ENCODE results near the gene ARAF. TPM values are rescaled to one million over a fixed set of nuclear protein-coding genes. Genes with fewer than 3 reads are reported as not detected.

Gene ARAF
- total and polyA plus RNA-seq, 2 of the 4 experiments (the other 2 are of a cell fraction) = 9.1 to 52.2 TPM

DNA sequence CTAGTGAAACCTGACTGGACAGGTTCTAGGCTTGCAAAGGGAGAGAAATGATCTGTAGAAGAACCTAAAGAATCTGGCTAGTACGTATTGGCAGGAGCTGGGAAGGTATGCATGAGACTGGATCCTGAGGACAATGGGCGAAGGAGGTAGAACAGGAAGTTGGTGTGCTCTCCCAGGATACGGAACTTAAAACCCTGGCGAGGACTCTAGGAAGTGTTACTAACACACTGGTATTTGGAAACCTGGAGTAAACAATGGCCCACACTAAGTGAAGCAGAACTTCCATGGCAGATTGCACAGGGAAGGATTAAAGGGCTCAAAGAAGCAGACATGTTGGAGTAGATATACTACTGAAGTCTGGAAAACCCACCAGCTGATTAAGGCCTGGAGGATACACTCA, 49.5 kb downstream of the ARAF start:
- no peak overlapping the region for H3K4ac ChIP-seq (ENCODE audit: low read depth, low read length)
- H3K27ac ChIP-seq (ENCODE audit: insufficient read depth, low read length) = no peak overlapping the region
- intact Hi-C loops (cut with micrococcal nuclease) = no loop called here
- H4K91ac ChIP-seq (ENCODE audit: insufficient read depth, low read depth, low read length) = no peak overlapping the region
- no peak overlapping the region for H3K9ac ChIP-seq (ENCODE audit: low read depth, low read length)
- ATAC-seq (ENCODE audit: low read depth) = no peak
- H3K56ac ChIP-seq (ENCODE audit: extremely low read depth, insufficient read depth, low read length) = no peak overlapping the region
- no peaks in the 10 kb centered on the region for H3K79me1 ChIP-seq (ENCODE audit: low read depth in 1 of 2, low read length in 2 of 2)
- H3K27me3 ChIP-seq (ENCODE audit: control insufficient read depth, insufficient read depth, low read length) = peaks cover 5% of the 10 kb centered on the region; the same call in 1 of the 2 replicates
- no peak overlapping the region for H3K23ac ChIP-seq (ENCODE audit: low read depth, low read length)
- H2AFZ ChIP-seq (replicated peaks; ENCODE audit: low read length, poor library complexity) = no peak overlapping the region
- no peaks in the 10 kb centered on the region for H3K36me3 ChIP-seq (ENCODE audit: control insufficient read depth, insufficient read depth, low read length)
- no peak overlapping the region for H3K4me2 ChIP-seq (ENCODE audit: low read depth, low read length)
- H4K8ac ChIP-seq (ENCODE audit: low read depth in 2 of 2, low read length in 2 of 2) = no peak overlapping the region
- H2BK5ac ChIP-seq (ENCODE audit: low read depth, low read length, poor library complexity, severe bottlenecking) = no peak overlapping the region
- no peak overlapping the region for H2AK5ac ChIP-seq (ENCODE audit: low read depth, low read length)
- H2BK120ac ChIP-seq (ENCODE audit: low read depth, low read length) = no peak overlapping the region
- dilution Hi-C loops (cut with HindIII; ENCODE audit: low sequenced_read_pairs, unreplicated experiment) = no loop called here
- no peaks in the 10 kb centered on the region for H3K4me1 ChIP-seq (ENCODE audit: control insufficient read depth, insufficient read depth, low read length)
- no peak overlapping the region for H3K4me3 ChIP-seq (ENCODE audit: insufficient read depth, low read depth, low read length)
- no peak for DNase-seq
- H2BK15ac ChIP-seq (ENCODE audit: low read depth, low read length) = no peak overlapping the region
- CTCF ChIA-PET = no interaction called here
- H3K9me1 ChIP-seq (ENCODE audit: insufficient read depth, low read length) = no peaks in the 10 kb centered on the region
- no peak overlapping the region for H3K14ac ChIP-seq (replicated peaks; ENCODE audit: low read depth, low read length)
- no peak overlapping the region for H3K18ac ChIP-seq (ENCODE audit: low read depth, low read length)
- WGBS, 2 experiments (ENCODE audit: extremely low coverage in 2 of 2, insufficient read length in 1 of 2) = 48% methylated on average over 2 of the region's 4 CpGs; no CpG with 5 or more reads in 1 of the 2 experiments
- no TSS peak for BruUV-seq (replicated peaks)
- no peak overlapping the region for H2BK20ac ChIP-seq (ENCODE audit: low read depth, low read length)
- H3K9me3 ChIP-seq (ENCODE audit: control insufficient read depth, insufficient read depth, low read length) = no peaks in the 10 kb centered on the region
- no peak overlapping the region for H4K5ac ChIP-seq (ENCODE audit: low read depth, low read length)
- peaks cover 3% of the 10 kb centered on the region for H4K20me1 ChIP-seq (ENCODE audit: insufficient read depth, low read length)
- H2AK9ac ChIP-seq (replicated peaks; ENCODE audit: low read depth, low read length, poor library complexity) = no peak overlapping the region
- TF ChIP-seq FOS (IDR thresholded peaks at IDR 0.05; ENCODE audit: low read depth, low read length) (no peak), RFX5 (IDR thresholded peaks at IDR 0.05; ENCODE audit: low read depth, low read length) (no peak), BHLHE40 (IDR thresholded peaks at IDR 0.05; ENCODE audit: low read depth, low read length) (no peak), RAD21 (IDR thresholded peaks at IDR 0.05; ENCODE audit: low read length) (no peak), ELK1 (IDR thresholded peaks at IDR 0.05; ENCODE audit: borderline replicate concordance, low read depth, low read length) (no peak)
- TF ChIP-seq, protein P1, sequence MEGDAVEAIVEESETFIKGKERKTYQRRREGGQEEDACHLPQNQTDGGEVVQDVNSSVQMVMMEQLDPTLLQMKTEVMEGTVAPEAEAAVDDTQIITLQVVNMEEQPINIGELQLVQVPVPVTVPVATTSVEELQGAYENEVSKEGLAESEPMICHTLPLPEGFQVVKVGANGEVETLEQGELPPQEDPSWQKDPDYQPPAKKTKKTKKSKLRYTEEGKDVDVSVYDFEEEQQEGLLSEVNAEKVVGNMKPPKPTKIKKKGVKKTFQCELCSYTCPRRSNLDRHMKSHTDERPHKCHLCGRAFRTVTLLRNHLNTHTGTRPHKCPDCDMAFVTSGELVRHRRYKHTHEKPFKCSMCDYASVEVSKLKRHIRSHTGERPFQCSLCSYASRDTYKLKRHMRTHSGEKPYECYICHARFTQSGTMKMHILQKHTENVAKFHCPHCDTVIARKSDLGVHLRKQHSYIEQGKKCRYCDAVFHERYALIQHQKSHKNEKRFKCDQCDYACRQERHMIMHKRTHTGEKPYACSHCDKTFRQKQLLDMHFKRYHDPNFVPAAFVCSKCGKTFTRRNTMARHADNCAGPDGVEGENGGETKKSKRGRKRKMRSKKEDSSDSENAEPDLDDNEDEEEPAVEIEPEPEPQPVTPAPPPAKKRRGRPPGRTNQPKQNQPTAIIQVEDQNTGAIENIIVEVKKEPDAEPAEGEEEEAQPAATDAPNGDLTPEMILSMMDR (conservative IDR thresholded peaks at IDR 0.05; ENCODE audit: low read depth, low read length) = no peak
- in situ Hi-C loops (cut with MboI; ENCODE audit: low sequenced_read_pairs) = no loop called here
- POLR2A ChIA-PET (ENCODE audit: unreplicated experiment) = no interaction called here
